K562 (cell line): ENCODE results near the gene EHMT2. TPM values are rescaled to one million over a fixed set of nuclear protein-coding genes. Genes with fewer than 3 reads are reported as not detected.

ENCODE experiments used
- ATAC-seq: fragments of 200-7000 bp; cut with Tn5 transposase; 3 replicates; pipeline ENCODE4 v1.9.1; 2020; ENCODE audit warnings: moderate library complexity
- BruUV-seq: library from RNA; stranded (reverse); fragments of 400-500 nt; replicated peaks from 2 replicates; lab custom pipeline; 2021; lab: Mats Ljungman, UMichigan
- CTCF ChIA-PET: fragments of 300-600 bp; formaldehyde crosslinking; extraction: SDS; loops from one replicate; lab custom pipeline; 2021; ENCODE audit warnings: low intra/inter-chr PET ratio; lab: Yijun Ruan, JAX
- POLR2A ChIA-PET: fragments of 300-600, 350-650 bp; sonication (Branson Sonifier 250); formaldehyde crosslinking; extraction: SDS; loops from one replicate; lab custom pipeline; 2021; ENCODE audit warnings: antibody characterized with exemption, inconsistent platforms; lab: Yijun Ruan, JAX
- DNase-seq, 4 experiments: peaks; one replicate each; pipeline versions ENCODE4 v3.0.0 to v3.0.0-alpha.2; 2011 to 2018; ENCODE audit warnings: low spot score in 3 of 4, mixed read lengths in 3 of 4; ENCODE audit errors: extremely low read depth in 1 of 4
- FAIRE-seq: peaks from 2 replicates; lab custom pipeline; 2011; peaks lifted over from hg19 to GRCh38; lab: Jason Lieb, UNC
- H2AFZ ChIP-seq: 2 replicates; pipeline ENCODE4 v1.6.0; 2011; ENCODE audit warnings: low read depth, low read length, control low read depth, inconsistent platforms
- H3K27ac ChIP-seq: fragments of 200-600 bp; 3 replicates; pipeline ENCODE4 v1.8.0; 2011; ENCODE audit warnings: low read depth, mild to moderate bottlenecking, control low read depth, inconsistent platforms, low read length, moderate library complexity, mixed read lengths; ENCODE audit errors: extremely low read depth
- H3K27me3 ChIP-seq, 2 experiments: fragments of 300-600 bp in 1 of 2; 2 replicates in 1 of 2; 3 replicates in 1 of 2; pipeline versions ENCODE4 v1.6.0 to v1.8.0; 2011; ENCODE audit warnings: inconsistent platforms in 2 of 2, low read length in 2 of 2, mild to moderate bottlenecking in 1 of 2, mixed read lengths in 1 of 2, moderate library complexity in 1 of 2; ENCODE audit not compliant: control insufficient read depth in 2 of 2, insufficient read depth in 2 of 2
- H3K36me3 ChIP-seq: fragments of 300-600 bp; 3 replicates; pipeline ENCODE4 v1.8.0; 2011; ENCODE audit warnings: mild to moderate bottlenecking, low read length, inconsistent platforms; ENCODE audit not compliant: control insufficient read depth, insufficient read depth
- H3K4me1 ChIP-seq, 2 experiments: fragments of 200-600 bp in 1 of 2; replicated peaks in 1 of 2; 2 replicates in 1 of 2; 3 replicates in 1 of 2; pipeline versions ENCODE4 v1.5.1 to v1.8.0; 2011; ENCODE audit warnings: inconsistent platforms in 2 of 2, low read length in 2 of 2, mild to moderate bottlenecking in 1 of 2, mixed read lengths in 1 of 2, moderate library complexity in 1 of 2; ENCODE audit not compliant: control insufficient read depth in 2 of 2, insufficient read depth in 2 of 2
- H3K4me2 ChIP-seq: 2 replicates; pipeline ENCODE4 v1.6.1; 2011; ENCODE audit warnings: low read length, control low read depth, inconsistent platforms, mixed read lengths; ENCODE audit not compliant: insufficient read depth
- H3K4me3 ChIP-seq: fragments of 200-600 bp; sonication (generic), shearing (Covaris generic); 2 replicates; pipeline ENCODE4 v1.5.1; 2016; ENCODE audit warnings: control low read depth, inconsistent platforms
- H3K79me2 ChIP-seq: fragments of 200-600 bp; 3 replicates; pipeline ENCODE4 v1.8.0; 2011; ENCODE audit warnings: low read length, inconsistent platforms; ENCODE audit not compliant: control insufficient read depth, insufficient read depth
- H3K9ac ChIP-seq, 2 experiments: 2 replicates each; pipeline versions ENCODE4 v1.6.0 to v1.6.1; 2011; ENCODE audit warnings: low read depth in 2 of 2, low read length in 2 of 2, control low read depth in 1 of 2, inconsistent platforms in 1 of 2, mild to moderate bottlenecking in 1 of 2, mixed read lengths in 1 of 2; ENCODE audit not compliant: insufficient read depth in 1 of 2
- H3K9me1 ChIP-seq: one replicate; pipeline ENCODE4 v1.6.0; 2011; ENCODE audit warnings: inconsistent platforms, mild to moderate bottlenecking, low read length, moderate library complexity; ENCODE audit not compliant: control insufficient read depth, insufficient read depth
- H3K9me3 ChIP-seq: replicated peaks from 2 replicates; pipeline ENCODE4 v1.5.1; 2011; ENCODE audit warnings: low read depth, low read length, inconsistent platforms; ENCODE audit not compliant: control insufficient read depth, insufficient read depth
- H4K20me1 ChIP-seq: replicated peaks from 2 replicates; pipeline ENCODE4 v1.6.1; 2011; ENCODE audit warnings: low read length, inconsistent platforms, mixed read lengths; ENCODE audit not compliant: control insufficient read depth, insufficient read depth
- RBFOX2 ChIP-seq: fragments of 200-400 bp; formaldehyde crosslinking; IDR thresholded peaks from 2 replicates; pipeline ENCODE4 v1.6.1; 2017; ENCODE audit warnings: low read depth, mild to moderate bottlenecking, low read length, moderate library complexity
- ZNF518B ChIP-seq: fragments of 250-450 bp; sonication (Bioruptor Pico); IDR thresholded peaks from 2 replicates; pipeline ENCODE4 v1.5.0; 2021; ENCODE audit warnings: mild to moderate bottlenecking, moderate library complexity
- WGBS: fragments of 100-300 bp; shearing (Covaris generic); methylation state at CpG from one replicate; pipeline ENCODE4 v1.1.6; 2016; ENCODE audit warnings: low coverage, mixed read lengths; ENCODE audit not compliant: insufficient coverage; ENCODE audit errors: missing lambda C conversion rate; 5-methylcytosine and 5-hydroxymethylcytosine counted together
- in situ Hi-C: fragments of 300-500 bp; cut with MboI; formaldehyde crosslinking; loops from 4 replicates; pipeline ENCODE4 v1.15.0; 2018; ENCODE audit warnings: inconsistent platforms, mixed read lengths
- intact Hi-C: fragments of 100-400 bp; cut with micrococcal nuclease; formaldehyde crosslinking; loops from 2 replicates; pipeline ENCODE4 v1.14.2; 2022
- polyA plus RNA-seq, 8 experiments: library from polyadenylated mRNA; depleted of rRNA in 4 of 8; stranded (reverse) in 5 of 8; unstranded in 3 of 8; fragments of >200 nt; fragmentation: Nextera tagmentation in 2 of 8; fragmentation: Illumina TruSeq in 1 of 8; extraction: Ambion mirVana in 2 of 8; extraction: Trizol in 1 of 8; gene quantifications; 2 replicates each; pipeline versions ENCODE4 v1.2.1 to v1.2.3, GENCODE V29; 2011 to 2014; ENCODE audit warnings: inconsistent platforms in 1 of 8, missing spikeins in 1 of 8
- total RNA-seq, 7 experiments: library from RNA; depleted of rRNA in 6 of 7; stranded (reverse); fragments of >200 nt in 6 of 7; fragmentation: Illumina TruSeq in 2 of 7; extraction: Trizol in 2 of 7; gene quantifications; 2 replicates each; pipeline versions ENCODE4 v1.2.1 to v1.2.3, GENCODE V29; 2011 to 2021; ENCODE audit warnings: low replicate concordance in 1 of 7

The EHMT2 gene
- total and polyA plus RNA-seq, 9 of the 15 experiments (the other 6 are each of a cell fraction or from before 2014, with no cell fraction given), result 2.1 to 63.8 (median 38.5) TPM

GRCh38 chr6:31892821-31893220, 4.7 kb downstream of the EHMT2 start:
- 0 out of 4 replicates have a peak overlapping the region, but pooled peaks of 1 of the 2 experiments have one; percentile 57 for H3K9ac ChIP-seq
- POLR2A ChIA-PET, result no interaction called here
- H3K27ac ChIP-seq, result no peak overlapping the region
- H3K4me1 ChIP-seq, result peaks cover 8 to 24% of the 10 kb centered on the region in 2 experiments; a peak in 4 of 5 replicates
- FAIRE-seq (no peak), ATAC-seq (no peak), DNase-seq (no peak)
- TF ChIP-seq ZNF518B (CRISPR knock-in tag) (no peak), RBFOX2 (peak; percentile 32; the same call in 1 of the 2 replicates)
- H3K9me1 ChIP-seq, result no peaks in the 10 kb centered on the region
- H3K9me3 ChIP-seq, result no peaks in the 10 kb centered on the region
- peaks cover 17% of the 10 kb centered on the region for H3K79me2 ChIP-seq
- CTCF ChIA-PET, result no interaction called here
- in situ Hi-C loops, result no loop called here
- intact Hi-C loops, result no loop called here
- H4K20me1 ChIP-seq, result no peaks in the 10 kb centered on the region
- H3K36me3 ChIP-seq, result peaks cover 75% of the 10 kb centered on the region
- no TSS peak for BruUV-seq
- H3K27me3 ChIP-seq, result no peaks in the 10 kb centered on the region
- no peak overlapping the region for H3K4me3 ChIP-seq
- 91% methylated on average over 6 of the region's 6 CpGs for WGBS
- H3K4me2 ChIP-seq, result no peak overlapping the region
- H2AFZ ChIP-seq, result no peak overlapping the region
